GM18870 (cell line): ENCODE measurements around the gene TNIK.

Source experiments
- ATAC-seq: cut with Tn5 transposase; IDR thresholded peaks from one replicate; pipeline ENCODE4 v1.9.1; 2021; ENCODE audit warnings: moderate library complexity; ENCODE audit not compliant: unreplicated experiment

Gene TNIK

DNA sequence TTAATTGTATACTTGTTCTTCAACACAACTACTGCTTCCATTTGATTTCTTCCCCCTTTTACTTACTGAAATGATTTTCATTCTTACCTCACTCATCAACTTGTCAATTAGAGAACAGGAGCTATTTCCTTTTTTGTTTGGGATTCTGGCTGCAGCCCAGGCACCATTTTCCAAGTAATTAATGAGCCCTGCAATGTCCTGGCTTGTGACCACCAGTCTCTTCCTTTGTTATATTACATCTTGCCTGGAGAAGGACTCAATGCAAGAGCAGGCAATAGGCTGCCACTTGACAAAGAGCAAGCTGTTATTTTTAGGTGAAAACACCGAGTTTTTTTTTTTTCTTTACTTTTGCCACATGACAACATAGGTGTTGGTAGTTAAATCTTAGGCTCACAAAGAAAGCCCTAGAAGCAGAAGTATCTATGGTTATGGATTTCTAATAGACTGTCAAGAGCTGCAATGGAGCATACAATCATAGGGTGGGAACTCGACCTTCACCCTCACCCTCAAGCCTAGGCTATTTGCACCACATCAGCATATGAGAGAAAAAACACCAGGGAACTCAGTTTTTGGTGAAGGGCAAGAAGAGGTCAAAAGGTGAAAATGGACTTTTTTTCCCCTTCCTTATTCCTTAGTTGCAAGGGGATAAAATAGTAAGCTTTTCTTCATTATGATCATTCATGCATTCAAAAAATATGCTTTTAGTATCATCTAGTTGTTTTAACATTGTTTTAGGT lies 114.9 kb downstream of the TNIK start:
- ATAC-seq = no peak

DNA sequence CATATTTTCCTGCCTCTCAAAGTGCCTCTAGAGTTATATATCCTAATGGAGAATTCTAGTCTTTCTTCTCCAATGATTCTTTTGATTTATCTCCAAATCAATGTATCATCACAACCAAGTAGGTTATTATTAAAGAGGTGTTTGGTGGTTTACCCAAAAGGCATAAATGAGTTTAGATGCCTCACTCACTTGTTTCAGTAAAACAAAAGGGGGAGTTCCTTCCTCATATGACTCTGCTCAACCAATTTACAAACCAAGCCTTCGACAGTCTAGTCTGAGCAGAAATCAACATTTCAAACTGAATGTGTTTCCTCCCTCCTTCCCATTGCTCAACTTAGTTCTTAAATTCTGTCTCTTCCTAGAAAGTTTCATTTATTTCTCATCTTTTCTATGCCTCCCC lies 116.5 kb downstream of the TNIK start:
- ATAC-seq = no peak

DNA sequence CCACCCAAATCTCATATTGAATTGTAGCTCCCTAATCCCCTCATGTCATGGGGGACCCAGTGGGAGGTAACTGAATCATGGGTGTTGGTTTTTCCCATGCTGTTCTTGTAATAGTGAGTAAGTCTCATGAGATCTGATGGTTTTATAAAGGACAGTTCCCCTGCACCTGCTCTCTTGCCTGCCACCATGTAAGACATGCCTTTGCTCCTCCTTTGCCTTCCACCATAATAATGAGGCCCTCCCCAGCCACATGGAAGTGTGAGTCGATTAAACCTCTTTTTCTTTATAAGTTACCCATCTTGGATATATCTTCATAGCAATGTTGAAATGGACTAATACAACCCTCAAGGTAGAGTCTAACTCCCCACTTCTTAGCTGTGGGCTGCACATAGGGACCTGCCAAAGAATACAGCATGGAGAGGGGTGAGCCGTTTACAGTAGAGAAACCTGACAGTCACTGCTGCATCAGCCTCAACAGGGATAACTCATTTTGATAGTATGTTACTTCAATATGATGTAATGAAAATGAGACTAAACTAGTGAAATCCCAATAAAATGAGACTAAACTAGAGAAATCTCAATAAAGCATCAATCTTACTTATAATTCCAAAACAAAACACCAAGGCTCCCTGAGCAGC lies 117.3 kb downstream of the TNIK start:
- ATAC-seq = no peak

DNA sequence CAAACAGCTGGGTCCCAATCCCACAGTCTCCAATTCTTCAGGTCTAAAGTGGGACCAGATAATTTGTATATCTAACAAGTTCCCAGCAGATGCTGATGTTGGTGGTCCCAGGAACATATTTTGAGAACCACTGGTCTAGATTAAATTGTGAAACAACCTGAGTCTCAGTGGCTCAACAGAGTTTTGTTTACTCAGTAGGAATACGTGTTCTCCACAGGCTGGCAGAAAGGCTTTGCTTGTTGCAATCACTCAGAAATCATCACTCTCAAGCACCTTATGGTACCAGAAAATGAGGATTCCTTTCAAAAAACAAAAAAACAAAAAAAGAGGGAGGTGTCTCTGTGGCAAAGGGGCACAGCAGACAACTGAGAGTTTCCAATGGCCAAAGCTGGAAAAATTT lies 118.0 kb downstream of the TNIK start:
- ATAC-seq = no peak

DNA sequence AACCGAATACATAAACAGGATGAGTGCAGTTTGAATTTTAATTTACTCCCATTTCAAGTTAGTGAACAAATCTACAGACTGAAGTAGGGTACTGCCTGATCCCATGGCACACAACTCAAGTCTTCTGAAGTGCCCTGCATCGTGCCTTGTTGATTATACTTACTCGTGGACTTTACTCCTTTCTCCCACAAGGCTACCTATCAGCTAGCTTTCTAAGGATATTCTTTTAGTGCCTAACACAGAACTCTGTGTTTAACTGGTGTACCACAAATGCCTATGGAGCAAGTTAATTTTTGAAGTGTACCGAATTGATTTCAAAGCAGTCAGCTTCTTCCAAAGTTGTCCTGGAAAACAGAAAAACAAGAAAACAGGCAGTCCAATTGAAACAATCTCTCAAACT lies 119.8 kb downstream of the TNIK start:
- no peak for ATAC-seq

DNA sequence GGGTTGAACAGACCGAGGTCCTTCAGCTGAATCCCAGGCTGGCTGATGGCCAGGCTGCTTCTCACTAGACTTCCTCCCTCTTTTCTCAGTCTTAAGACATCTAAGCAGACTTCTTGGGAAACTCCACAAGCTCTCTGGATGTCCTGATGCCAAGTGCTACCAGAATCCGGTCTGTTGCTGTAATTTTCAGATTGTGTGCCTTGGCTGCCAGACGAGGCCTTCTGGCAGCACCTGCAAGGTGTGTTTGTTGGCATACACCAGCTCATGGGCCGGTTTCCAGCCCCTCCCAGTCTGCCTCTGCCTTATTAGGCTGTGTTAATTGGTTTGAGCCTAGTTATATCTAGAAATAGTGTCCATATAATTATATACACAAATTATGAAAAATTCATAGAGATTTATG lies 120.6 kb downstream of the TNIK start:
- ATAC-seq = no peak

DNA sequence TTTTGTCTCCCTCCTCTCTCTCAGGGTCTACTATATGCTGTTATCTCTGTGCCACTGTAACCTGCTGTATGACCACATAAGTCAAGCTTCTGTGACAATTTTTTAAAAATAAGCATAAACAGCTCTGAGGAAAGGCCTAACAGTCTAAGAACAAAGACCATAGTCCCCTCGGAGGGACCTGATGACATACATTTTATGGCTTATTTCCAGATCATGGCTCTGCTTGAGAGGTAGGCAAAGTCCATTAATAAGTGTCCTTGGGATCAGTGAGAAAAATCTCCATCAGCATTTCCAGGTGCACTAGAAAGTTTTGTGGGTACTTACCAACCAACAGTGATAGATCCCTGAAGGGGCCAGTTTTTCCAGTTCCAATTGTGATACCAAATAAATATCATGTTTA lies 123.8 kb downstream of the TNIK start:
- no peak for ATAC-seq

DNA sequence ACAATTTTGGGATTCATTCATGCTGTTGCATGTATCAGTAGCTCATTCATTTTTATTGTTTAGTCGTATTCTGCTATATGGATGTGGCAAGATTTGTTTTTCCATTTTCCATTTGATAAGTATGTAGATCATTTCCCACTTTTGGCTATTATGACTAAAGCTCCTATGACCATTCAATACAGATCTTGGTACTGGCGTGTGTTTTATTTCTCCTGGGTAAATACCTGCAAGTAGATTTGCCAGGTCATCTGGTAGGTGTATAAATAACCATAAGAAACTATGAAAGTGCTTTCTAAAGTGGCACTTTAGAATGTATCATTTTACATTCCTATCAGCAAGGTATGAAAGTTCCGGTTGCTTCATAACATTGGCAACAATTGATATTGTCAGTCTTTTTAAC lies 124.6 kb downstream of the TNIK start:
- ATAC-seq = no peak

DNA sequence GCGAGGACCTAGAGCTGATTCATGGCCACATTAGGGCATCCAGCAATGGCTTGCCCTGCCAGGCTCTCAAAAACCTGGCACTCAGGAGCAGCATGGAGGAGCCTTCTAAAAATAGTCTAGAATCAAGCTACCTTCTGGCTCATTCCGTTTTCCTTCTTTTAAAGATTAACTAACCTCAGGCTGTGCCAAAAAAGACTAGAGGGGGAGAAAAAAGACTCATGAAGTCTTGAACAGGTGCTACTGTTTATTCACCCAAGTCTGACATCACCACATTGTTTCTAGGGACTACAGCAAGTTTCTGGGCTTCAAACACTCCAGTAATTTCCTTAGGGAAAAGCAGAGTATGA lies 125.8 kb downstream of the TNIK start:
- ATAC-seq = no peak

DNA sequence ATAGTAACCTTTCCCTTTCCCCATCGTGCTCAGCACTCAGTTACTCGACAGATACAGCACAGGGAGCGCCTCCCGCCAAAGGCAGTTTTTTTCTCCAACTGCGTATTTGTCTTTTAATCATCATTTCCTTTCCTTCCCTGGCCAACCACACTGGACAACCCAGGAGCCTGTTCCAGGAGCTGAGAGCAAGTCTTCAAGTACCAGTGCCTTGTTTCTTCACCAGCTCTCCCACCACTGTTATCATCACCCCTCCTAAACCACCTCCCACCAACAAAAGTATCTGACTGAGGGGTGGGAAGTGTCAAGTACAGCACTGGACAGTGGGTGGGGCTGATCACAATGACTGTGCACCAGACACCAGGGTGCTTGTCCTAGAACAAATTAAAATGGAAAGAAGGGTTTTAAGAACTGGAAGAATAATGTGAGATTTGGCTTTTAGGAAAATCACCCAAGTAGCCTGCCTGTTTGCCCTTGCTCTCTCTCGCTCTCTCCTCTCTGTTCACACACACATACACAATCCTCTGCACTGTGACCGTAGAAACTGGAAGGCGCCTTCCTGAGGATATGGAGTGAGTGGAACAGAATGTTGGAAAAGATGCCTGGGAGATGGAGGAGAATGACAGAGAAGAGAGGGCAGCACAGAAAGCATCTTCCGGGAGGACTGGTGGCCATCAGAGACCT lies 126.3 kb downstream of the TNIK start:
- no peak for ATAC-seq

DNA sequence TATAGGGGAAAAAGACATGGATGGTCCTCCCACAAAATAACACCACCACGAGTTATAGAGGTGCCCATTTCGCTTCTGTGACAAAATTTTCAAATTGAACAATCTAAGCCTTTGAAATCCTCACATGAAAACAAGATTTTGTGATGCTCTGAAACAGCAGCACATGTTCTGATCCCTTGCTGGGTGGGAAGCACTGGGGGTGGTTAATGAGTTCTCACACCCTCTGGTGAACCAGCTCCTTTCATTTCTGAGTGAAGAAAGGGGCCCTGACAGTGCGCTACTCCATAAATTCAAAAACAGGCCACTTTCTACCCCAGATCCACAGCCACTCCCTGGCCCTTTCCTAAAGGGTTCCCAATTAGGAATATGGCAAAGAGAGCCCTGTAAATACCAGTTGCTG lies 129.3 kb downstream of the TNIK start:
- no peak for ATAC-seq

DNA sequence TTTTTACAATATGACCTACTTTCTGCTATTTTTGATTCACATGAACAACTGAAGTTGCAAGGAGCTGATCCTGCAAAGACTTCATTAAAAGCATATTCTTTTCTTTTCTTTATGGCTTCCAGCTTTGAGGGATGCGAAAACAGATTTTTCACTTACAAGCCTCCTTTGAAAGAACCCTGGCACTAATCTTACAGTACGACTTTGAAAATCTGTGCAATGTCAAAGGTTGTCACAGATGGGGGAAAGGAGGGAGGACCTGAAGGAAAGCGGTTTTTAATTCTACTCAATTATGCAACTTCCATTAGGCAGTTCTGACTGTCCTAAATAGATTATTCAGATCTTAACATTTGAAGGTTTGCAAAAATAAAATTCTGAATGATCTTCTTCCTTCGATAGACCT lies 130.5 kb downstream of the TNIK start:
- ATAC-seq = no peak

DNA sequence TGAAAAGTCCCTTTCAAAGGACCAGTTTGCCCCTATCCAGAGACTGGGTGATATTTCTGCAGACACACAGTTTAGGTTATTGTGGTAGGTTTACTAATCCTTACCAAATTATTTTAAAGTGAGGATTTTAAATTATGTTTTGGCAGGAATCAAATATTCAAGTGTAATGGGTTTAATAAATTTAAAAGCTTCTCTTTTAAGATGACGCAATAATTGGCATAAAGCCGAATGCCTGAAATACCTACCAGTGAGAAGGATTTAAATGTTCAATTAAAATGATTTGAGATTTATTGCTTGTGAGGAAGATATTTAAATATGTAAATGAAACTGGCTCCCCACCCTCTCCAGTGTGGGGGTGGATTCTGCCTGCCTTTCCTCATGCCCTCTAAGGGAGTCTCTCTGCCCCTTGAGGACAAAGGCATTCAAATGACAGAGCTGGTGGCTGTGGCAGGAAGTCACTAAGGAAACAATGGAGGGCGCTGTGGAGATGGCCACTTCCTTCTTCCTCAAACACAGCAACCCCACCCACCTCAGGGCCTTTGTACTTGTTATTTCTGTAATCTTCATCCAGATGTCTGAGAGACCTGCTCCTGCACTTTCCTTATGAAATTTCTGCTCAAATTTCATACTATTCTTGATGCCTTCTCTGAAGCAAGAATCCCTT lies 131.7 kb downstream of the TNIK start:
- ATAC-seq = no peak

DNA sequence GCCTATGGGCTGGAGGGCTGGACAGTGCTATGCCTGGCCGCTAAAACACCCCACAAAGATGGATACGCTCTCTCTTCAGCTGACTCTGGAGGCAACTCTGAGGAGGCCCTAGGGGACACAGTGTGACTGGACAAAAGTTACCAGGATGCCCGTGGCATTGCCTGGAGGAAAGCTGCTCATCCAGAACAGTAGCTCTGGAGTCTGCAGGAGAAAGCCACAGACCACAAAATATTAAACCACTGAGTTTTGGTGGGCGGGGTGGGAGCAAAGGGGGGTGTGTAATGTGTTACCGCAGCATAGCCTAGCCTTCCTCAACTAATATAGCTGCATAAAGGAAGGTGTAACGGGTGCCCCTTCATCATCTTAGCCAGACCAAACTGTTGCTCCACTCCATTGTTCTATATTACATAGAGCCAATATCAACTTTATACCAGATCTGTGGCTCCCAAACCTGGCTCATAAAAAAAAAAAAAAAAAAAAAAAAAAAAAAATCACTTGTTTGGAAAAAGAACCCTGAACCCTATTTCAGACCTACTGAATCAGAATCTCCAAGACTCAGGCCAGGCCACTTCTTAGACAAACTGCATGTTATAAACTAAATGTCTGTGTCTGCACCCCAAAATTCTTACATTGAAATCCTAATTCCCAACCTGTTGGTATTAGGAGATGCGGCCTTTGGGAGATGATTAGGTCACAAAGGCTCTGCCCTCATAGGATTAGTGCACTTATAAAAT lies 132.6 kb downstream of the TNIK start:
- ATAC-seq = no peak

DNA sequence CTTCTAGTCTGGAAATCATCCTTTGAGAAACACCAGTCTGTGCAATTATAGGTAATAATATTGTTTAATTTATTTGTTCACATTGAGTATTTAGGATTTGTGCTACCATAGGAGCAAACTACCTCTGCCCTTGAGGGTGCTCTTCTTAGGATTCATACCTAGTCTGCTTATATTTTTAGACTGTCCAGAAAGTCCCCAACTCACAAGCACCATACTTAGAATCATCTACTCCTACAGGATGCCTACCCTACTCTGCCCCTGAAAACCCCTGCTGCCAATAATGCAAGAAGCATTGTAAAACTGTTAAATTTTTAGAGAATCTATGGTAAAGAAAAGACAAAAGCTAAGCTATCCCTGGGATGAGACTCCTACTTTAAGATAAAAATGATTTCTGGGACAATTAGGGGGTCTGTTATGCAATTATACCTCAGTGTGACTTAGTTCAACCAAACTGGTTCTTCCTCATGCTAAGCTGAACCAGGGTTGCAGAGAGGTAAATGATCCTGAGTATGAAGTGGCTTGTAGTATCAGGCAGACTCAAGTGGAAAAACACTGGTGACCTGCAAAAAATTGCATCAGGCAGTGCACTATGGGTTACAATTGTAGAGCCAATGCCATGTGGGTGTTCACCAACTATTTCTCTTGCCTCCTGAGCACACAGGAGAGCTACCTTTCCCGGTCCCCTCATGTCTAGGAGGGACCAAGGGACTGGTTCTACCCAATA lies 133.3 kb downstream of the TNIK start:
- ATAC-seq = no peak

DNA sequence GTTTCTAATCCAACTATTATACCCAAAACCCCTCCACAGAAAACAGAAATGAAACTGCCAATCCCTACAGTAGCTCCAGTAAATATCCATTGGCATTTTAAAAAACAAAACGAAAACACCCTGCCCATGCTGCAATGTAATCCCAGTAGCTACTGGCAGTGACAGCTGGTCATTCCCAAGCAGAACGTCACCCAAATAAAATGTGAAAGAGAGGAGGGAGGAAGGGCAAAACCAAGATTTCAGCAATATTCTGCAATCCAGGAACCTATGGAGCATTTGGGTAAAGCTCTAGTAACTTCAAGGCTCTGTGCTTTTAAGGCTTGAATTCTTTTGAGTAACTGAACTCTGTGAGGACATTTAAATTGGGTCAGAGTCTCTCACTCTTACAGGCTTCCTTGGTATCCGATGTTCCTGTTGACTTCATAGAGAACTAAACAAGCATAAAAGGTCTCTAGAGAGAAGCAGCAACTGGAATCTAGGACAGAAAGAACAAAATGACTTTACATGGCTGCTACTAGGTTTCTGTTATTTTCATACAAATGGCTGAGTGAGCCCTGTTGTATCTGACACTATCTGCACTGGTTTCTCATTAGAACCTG lies 136.2 kb downstream of the TNIK start:
- ATAC-seq = no peak

DNA sequence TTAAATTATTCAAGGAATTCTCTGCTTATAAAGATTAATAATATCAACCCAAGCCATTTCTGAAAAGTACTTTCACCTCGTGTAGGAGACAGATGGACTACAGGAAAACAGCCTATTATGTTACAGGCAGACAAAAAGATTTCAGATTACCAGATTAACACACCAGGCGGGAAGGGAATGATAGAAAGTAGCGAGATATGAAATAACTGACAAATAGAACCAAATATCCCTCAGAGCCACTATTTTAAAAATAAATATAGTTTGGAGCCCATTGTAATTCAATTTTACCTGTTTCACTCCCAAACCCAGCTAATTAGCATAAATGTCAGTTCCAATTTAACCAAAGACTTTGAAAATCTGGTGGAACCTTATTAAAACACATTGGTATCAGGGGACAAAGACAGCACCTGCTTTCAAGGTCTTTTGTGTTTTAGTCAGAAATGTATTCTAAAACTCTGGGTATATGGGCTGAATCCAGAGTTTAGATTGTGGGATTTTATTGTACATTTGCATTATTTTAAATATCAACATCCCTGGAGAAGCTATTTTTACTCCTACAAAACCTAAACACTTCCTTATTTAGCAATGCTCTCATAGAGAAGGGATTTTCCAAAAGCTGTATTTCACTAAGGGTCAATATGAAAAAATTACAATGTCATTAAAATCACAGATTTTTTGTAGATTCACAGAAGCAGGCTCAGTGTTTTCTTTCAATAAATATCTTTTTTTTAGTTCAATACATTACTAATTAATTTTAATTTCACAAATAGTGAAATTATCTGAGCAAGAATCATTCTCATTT lies 138.4 kb downstream of the TNIK start:
- ATAC-seq = no peak

DNA sequence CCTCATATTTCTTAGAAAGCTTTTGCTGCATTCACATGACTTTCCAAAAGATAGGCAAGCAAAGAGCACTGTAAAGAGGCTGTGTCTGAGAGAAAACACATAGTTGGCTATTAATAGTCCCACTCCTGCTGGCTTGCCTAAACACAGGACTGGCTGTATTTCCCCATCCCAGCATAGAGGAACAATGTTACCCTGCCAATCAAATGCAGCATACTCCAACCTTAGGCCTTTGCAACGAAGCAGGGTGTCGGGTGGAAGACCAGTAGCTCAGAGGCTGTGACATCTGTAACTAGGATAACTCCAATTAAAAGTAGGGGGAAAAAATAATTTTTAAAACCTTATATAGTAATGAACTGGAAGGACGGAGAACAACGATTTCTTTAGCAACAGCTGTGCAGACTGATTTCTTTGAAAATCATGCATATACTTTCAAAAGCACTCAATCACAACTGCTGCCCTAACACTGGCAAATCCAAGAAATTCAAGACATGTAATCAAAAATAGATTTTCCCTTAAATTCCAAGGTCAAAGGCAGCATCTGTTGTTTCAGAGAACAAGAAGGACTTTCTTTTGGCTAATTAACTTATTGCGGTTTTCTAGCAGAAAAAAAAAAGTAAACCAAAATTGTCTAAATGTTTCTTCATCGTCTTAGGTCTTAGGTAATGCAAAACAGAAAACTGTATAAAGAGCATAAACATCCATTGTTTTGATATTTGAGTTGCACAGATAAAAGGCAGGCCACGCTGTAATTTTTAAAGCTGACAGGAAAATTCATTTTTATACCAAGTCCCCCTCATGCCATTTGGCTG lies 139.3 kb downstream of the TNIK start:
- ATAC-seq = no peak

DNA sequence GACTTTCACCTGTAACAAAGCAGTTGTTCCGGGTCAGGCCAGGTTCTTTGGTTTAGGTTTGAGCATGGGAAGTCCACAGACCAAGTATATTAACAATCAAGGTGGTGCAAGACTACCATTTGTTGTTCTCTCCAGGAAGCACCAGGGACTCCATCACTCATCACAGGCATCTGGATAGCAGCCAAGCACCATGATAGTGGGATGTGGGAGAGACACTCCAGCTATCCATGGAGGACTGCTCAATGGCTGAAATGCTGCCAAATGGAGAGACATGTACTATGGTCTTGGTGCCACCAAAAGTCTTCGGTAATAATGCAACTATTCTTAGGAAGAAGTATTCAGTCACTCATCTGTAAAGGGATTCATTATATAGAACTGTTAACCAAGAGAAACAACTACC lies 143.0 kb downstream of the TNIK start:
- ATAC-seq = no peak
